C4-2B (cell line): ENCODE measurements around the gene RNU1-4.
"Not testable (repeated sequence)": the region's sequence is repeated elsewhere in the genome, so short reads cannot be mapped to it uniquely, and the experiment has no call there.

ENCODE experiments used
- CTCF ChIP-seq: fragments of 450-650 bp; conservative IDR thresholded peaks from 2 replicates; pipeline ENCODE4 v1.5.1; 2017; ENCODE audit warnings: mild to moderate bottlenecking
- ZFX ChIP-seq: fragments of 450-650 bp; IDR thresholded peaks from 2 replicates; pipeline ENCODE4 v1.6.1; 2017

- not testable (repeated sequence) for TF ChIP-seq CTCF, ZFX
These were observed 27.3 kb upstream of the RNU1-4 start for GRCh38 chr1:16712984-16713383.
